ENCODE results near the gene ADGRV1.
"Not testable (repeated sequence)": the region's sequence is repeated elsewhere in the genome, so short reads cannot be mapped to it uniquely, and the experiment has no call there.

GRCh38 chr5:90924222-90924621, 365.6 kb downstream of the ADGRV1 start:
- TF ChIP-seq JUN (IDR thresholded peaks at IDR 0.05; ENCODE audit: borderline replicate concordance, insufficient read depth, insufficient read length, low read depth); CTCF (IDR thresholded peaks at IDR 0.05; ENCODE audit: extremely low read depth in 1 of 2, insufficient read depth in 1 of 2, low read depth in 1 of 2, low read length in 2 of 2); EZH2 (IDR thresholded peaks at IDR 0.05; ENCODE audit: borderline replicate concordance, low read depth, low read length, severe bottlenecking); POLR2A (IDR thresholded peaks at IDR 0.05; ENCODE audit: low read depth, low read length); MAX (IDR thresholded peaks at IDR 0.05; ENCODE audit: insufficient read depth, insufficient read length); POLR2AphosphoS5 (IDR thresholded peaks at IDR 0.05; ENCODE audit: insufficient read depth, low read depth, low read length); FOS (IDR thresholded peaks at IDR 0.05; ENCODE audit: borderline replicate concordance, insufficient read depth, low read length): not testable (repeated sequence)
